RWPE1 (cell line): ENCODE data around the gene IFT22.

Experiments used
- CTCF ChIA-PET: fragments of 350-600 bp; sonication (Branson Sonifier 250); formaldehyde crosslinking; extraction: SDS; loops from one replicate; lab custom pipeline; 2021; lab: Yijun Ruan, JAX
- POLR2A ChIA-PET: fragments of 400-600 bp; formaldehyde crosslinking; extraction: SDS; loops from one replicate; lab custom pipeline; 2020; ENCODE audit warnings: antibody characterized with exemption; ENCODE audit not compliant: low non-redundant PET; lab: Yijun Ruan, JAX
- DNase-seq: peaks from one replicate; pipeline ENCODE4 v3.0.0; 2012; ENCODE audit warnings: low spot score
- H3K27ac ChIP-seq: fragments of 450-650 bp; 2 replicates; pipeline ENCODE4 v1.5.1; 2017
- CTCF ChIP-seq: fragments of 450-650 bp; conservative IDR thresholded peaks from 2 replicates; pipeline ENCODE4 v1.5.1; 2017; ENCODE audit warnings: low read depth, mild to moderate bottlenecking

IFT22 gene

GRCh38 chr7:101328159-101328558 is 6.5 kb upstream of the IFT22 start:
- POLR2A ChIA-PET = no interaction called here
- DNase-seq = no peak
- H3K27ac ChIP-seq = no peak overlapping the region
- CTCF ChIA-PET = no interaction called here
- no peak for TF ChIP-seq CTCF

- H3K27ac ChIP-seq = peak overlapping the region; percentile 9
- ChIA-PET CTCF (interaction anchor here (0.6 kb wide), 1 partner anchor 58 kb away, joined by 3 read pairs; no protein-coding TSS in a partner anchor), POLR2A (interaction anchor here (0.7 kb wide), 1 partner anchor 119 kb away, joined by 3 read pairs; no protein-coding TSS in a partner anchor)
- TF ChIP-seq CTCF = no peak
- no peak for DNase-seq
These were observed 2.2 kb downstream of the IFT22 start for GRCh38 chr7:101319401-101319800.

- no peak for DNase-seq
- POLR2A ChIA-PET = interaction anchor here (0.5 kb wide), 1 partner anchor 18 kb away, joined by 3 read pairs; no protein-coding TSS in a partner anchor
These were observed 6.3 kb downstream of the IFT22 start for GRCh38 chr7:101315336-101315735.

GRCh38 chr7:101308245-101309085 is 13.1 kb downstream of the IFT22 start:
- DNase-seq = peak; percentile 83
- H3K27ac ChIP-seq = peak overlapping the region; percentile 76
- ChIA-PET CTCF (interaction anchor here (0.6 to 1.1 kb wide), 3 partner anchors 16 to 326 kb away, joined by 4 to 5 read pairs (median 5); no protein-coding TSS in a partner anchor), POLR2A (interaction anchor here (0.6 to 0.8 kb wide), 3 partner anchors 68 to 91 kb away, joined by 3 to 4 read pairs (median 3); partner anchors contain the start of gene ZNHIT1)
- TF ChIP-seq CTCF = no peak

More at GRCh38 chr7:101315336-101315735, 6.3 kb downstream of the IFT22 start:
- CTCF ChIA-PET = interaction anchor here (0.7 to 1.2 kb wide), 3 partner anchors 37 to 988 kb away, joined by 3 to 4 read pairs (median 3); no protein-coding TSS in a partner anchor
- H3K27ac ChIP-seq = no peak overlapping the region
- peak; percentile 56 for TF ChIP-seq CTCF

- CTCF ChIA-PET = interaction anchor here (0.7 kb wide), 1 partner anchor 196 kb away, joined by 5 read pairs; no protein-coding TSS in a partner anchor
- no peak for DNase-seq
- no peak for TF ChIP-seq CTCF
- H3K27ac ChIP-seq = no peak overlapping the region
- POLR2A ChIA-PET = no interaction called here
These were observed 15.3 kb downstream of the IFT22 start for GRCh38 chr7:101306307-101306706.

GRCh38 chr7:101303102-101303701 is 18.4 kb downstream of the IFT22 start:
- DNase-seq = no peak
- H3K27ac ChIP-seq = no peak overlapping the region
- ChIA-PET CTCF (no interaction called here), POLR2A (no interaction called here)
- no peak for TF ChIP-seq CTCF
